NK-92 (cell line): ENCODE results near the gene TBC1D22A.

Source experiments
- DNase-seq: peaks from one replicate; lab custom pipeline; 2025; ENCODE audit not compliant: unreplicated experiment; lab: John Stamatoyannopoulos, UW

TBC1D22A gene

DNA sequence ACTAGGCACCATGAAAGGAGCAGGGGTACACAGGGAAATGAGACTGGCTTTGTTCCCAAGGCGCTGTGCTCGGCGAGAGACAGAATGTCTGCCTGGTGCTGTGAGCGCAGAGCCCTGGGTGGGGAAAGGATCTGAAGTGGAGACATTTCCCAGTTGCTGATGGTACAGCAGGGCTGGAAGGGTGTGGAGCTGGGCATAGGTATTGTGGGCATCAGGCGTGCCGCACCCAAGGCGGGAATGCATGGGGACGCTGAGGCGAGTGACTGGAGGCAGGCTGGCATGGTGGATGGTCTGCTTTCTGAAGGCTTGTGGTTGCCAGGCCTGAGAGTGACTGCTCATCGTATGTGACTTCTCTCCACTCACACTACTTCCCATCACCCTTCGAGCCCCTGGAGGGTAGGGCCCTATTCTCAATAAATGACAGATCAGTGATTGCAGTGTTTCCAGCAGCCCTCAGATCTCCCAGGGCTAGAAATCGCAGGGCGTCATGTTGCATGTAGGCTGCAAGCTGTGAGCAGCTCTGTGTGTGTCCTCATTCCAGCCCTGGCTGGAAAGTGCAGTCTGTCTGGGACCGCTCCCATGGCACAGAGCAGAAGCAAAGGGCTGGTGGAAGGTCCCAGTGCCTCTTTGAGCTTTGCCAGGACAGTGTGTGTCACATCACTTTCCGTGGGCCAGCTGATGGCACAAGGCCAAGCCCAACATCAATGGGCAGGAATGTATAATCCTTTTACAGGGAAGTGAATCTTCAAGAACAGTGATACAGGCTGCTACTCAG, 67.7 kb downstream of the TBC1D22A start:
- no peak for DNase-seq

DNA sequence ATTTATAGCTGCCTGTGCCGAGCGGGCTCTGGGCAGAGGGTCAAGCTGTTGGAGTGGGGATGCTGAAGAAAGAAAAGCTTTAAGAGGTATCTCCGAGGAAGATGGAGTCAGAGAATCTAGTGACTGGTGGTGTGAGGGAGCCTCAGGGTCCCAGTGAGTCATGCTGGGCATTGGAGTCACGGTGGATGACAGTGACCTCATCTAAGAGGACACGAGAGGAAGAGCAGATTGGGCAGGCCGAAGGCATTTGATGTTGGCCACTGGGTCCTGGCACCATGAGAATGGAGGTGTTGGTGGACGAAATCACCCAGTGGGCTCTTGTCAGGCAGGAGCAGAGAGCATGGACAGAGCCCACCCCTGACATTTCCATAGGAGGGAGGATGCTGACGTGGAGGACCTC, 68.4 kb downstream of the TBC1D22A start:
- no peak for DNase-seq

DNA sequence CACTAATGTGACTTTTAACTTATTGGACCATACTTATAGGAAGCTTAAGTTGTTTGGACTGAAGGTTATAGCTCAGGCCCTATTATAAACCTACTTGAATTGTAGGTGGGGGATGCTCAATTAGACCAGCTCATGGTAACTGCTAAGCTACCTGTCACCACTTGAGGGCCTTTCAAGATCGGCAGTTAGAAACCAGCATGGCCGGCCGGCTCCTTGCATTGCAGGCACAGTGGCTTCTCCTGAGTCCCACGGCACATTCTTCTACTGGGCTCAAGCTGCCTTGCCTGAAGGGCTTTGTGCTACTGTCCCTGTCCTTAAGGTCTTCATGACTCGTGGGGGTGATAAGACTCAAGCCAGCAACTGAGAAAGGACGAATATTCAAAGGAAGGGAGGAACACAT, 70.8 kb downstream of the TBC1D22A start:
- no peak for DNase-seq

DNA sequence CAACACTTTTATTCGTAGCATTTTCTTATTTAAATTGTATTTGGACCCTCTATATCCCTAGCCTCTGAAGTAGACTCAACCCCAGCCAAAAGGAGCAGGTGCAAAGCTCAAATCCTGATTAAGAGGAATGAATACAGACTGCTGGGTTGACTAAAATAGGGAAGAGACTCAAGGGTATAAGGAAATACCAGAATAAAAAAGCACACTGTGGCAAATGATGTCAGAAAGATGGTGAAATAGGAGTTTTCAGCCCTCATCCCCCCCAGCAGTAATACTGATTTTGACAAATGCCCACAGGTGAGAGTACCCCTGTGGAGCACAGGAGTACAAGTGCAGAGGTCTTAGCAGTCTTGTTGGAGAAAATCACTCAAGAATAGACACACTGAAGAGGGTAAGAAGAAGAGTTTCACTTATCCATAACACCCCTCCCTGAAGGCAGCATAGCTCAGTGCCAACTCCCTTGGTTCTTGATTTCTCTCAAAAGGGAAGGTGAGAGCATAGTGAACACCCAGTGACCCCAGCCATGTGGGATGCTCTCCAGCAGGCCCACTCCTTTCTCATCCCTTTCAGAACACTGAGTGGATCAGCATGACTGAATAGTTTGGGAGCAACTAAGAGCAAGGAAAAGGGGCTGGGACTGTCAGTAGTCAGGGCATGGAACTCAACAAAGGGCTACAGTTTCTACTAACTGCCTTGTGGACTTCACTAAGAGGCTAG, 71.7 kb downstream of the TBC1D22A start:
- DNase-seq, result no peak

DNA sequence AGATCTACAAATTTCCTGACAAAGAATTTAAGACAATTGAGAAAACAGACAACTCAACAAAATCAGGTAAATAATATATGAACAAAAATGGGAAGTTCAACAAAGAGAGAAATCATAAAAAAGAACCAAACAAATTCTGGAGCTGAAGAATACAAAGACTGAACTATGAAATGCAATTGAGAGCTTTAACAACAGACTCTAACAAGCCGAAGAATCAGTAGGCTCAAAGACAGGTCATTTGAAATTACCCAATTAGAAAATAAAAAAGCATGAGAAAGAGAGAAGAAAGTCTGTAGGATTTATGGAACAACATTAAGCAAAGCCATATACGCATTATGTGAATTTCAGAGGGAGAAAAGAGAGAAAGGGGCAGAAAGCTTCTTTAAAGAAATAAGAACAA, 72.8 kb downstream of the TBC1D22A start:
- no peak for DNase-seq

DNA sequence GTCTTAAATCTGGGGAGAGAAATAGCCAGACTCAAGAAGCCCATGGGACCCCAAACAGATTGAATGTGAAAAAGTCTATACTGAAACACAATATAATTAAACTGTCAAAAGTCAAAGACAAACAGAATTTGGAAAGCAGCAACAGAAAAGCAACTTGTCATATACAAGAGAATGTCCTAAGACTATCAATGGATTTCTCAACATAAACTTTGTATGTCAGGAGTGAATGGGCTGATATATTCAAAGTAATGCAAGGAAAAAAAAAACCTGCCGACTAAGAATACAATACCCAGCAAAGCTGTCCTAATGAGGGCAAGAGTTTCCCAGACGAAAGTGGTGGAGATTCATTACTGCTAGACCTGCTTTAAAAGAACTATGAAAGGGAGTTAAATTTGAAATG, 73.2 kb downstream of the TBC1D22A start:
- DNase-seq, result no peak

DNA sequence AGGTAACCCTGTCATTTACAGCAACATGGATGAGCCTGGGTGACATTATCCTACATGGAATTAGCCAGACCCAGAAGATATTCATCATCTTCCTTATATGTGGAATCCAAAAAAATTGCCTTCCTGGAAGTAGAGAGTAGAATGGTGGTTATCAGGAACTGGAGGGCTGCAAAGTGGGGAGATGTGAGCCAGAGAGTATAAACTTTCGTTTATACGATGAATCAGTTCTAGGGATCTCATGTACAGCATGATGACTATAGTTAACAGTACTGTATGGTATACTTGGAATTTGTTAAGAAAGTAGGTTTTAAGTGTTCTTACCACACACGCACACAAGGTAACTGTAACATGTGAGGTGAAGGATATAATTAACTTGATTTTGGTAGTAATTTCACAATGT, 79.1 kb downstream of the TBC1D22A start:
- no peak for DNase-seq

DNA sequence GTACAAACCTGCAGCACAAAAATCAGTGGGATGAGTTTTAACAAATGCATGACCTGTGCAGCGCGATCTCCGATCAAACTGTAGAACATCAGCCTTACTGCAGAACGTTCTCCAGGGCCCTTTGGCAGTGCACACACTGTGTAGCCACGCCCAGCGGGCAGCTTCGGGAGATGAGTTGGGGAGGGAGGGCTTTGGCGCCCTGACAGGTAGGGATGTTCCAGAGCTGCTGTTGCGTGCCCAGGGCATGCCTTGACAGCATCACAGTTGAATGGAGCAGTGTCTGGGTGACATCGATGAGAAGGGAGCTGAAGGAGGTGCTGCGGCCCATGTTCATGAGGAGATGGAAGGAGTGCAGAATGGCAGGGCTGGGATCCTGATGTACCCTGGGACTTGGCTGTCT, 80.2 kb downstream of the TBC1D22A start:
- no peak for DNase-seq

DNA sequence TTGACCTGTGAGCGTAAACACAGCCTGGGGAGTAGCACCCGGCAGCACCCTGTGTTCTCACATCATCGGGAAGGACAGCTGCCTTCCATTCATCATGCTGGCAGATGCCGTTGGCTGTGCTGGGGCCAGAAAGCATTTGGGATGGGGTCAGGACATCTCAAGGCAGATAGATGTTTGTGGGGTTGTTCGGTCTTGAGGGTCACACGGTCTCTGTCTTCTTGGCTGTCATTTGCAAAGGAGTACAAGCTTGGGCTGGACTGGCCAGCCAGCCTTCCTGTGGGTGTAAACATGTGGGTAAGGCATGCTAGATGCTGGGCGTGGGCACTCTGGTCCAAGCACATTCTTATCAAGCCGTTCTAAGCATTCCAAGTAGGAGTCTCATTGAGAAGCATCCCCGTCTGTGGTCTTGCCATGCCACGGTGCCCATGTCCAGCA, 81.4 kb downstream of the TBC1D22A start:
- no peak for DNase-seq

DNA sequence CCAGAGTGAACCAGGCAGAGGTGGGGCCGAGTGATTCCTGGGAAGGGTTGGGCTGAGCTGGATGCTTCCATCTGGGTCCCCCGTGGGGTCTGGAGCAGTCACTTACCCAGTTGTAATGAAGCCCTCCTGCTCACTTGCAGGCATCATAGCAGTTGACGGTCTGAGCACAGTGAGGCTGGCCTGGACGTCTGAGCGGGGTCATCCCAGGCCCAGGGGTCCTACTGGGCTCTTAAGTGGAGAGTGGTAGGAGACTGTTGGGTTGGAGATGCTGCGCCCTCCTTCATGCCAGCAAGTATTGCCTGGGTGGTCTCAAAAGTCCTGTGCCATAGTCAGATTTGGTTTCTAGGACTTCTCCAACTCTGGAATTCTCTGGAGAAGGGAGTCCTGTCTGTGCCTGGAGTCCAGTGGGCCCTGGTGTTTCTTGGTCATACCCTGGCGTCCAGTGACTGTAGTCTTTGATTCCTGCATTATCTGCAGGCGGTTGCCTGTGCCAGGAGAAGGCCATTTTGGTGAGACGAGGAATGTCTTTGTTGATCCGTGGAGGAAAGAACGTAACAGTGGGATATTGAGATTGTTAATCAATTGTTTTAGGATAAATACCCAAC, 82.3 kb downstream of the TBC1D22A start:
- no peak for DNase-seq

DNA sequence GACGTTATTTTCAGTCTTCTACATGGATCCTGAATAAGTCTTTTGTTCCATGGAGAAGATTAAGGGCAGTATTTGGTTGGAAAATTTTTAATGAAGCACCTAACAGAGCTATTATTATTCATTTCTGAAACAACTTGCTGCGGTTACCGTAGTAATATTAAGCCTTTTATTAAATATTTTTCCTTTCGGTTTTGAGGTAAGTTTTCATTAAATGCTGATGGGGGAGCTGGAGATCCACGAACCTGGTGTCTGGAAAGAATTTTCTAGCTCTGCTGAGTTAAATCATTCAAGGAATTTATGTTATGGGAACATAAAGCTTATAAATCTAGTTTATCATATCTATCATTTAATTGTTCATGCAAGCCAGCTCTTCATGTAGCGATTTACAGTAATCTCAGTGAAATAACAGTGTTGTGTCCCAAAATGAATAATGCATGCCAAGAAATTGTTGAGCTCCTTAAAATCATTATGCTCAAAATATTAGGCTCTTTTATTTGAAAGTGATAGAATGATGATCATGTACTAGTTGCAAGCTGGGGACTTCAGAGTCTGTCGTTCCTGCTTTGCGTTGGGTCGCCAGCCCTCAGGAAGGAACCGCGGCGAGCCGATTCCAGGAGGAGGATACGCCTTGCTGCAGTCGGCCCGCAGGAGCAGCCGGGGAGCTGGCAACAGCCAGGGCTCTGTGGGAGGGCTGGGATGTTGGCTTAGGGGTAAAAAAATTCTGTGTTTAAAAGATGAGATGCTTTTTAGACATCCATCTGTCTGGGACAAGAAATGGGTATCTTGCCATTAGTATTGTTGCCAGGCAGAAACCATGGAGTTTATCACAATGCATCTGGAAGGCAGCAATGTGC, 83.1 kb downstream of the TBC1D22A start:
- no peak for DNase-seq

DNA sequence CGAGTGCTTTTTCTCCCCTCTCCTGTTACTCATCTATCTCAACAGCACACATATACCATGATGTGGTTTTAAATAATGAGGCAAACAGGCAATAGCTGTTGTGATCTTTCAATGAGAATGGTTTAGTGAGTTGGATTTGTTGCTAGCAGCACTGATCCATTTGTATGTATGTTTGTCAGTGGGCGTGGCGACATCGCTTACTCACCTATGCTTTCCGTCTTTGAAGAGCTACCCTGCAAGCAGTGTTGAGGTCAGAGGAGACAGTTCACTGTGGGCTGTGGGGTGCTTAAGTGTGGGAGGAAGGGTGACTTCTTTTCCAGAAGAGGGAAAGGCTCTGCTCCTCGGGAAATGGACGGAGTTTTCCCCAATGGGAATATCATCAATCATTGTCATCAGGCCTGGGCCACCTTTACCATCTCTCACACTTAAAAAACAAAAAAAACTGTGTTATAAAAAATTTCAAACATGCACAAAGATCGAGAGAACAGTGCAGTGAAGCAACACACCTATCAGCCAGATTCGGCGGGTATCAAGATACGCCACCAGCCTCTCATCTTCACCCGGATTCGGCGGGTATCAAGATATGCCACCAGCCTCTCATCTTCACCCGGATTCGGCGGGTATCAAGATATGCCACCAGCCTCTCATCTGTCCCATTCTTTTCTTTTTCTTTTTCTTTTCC, 83.8 kb downstream of the TBC1D22A start:
- no peak for DNase-seq

DNA sequence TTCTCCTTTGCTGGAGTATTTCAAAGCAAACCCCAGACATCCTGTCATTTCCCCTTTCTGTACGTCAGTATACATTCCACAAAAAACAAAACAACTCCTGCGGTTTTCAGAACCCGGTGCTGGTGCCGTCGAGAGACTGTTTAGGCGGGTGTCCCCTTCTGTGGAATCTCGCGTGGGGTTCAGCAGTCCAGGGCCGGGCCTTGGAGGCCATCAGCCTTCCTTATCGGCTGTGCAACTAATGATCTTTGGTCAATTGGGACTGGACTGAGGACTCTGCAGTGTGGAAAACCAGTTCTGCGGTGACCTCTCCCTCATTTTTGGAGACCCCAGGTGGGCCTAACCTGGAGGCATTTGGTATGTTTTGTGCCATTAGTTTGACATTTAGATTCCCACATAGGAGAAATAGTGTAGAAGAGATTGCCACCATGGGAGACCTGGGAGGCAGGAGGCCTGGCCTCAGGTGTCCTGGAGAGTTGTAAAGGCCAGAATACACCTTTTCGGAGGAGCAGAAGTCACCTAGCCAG, 84.4 kb downstream of the TBC1D22A start:
- no peak for DNase-seq

DNA sequence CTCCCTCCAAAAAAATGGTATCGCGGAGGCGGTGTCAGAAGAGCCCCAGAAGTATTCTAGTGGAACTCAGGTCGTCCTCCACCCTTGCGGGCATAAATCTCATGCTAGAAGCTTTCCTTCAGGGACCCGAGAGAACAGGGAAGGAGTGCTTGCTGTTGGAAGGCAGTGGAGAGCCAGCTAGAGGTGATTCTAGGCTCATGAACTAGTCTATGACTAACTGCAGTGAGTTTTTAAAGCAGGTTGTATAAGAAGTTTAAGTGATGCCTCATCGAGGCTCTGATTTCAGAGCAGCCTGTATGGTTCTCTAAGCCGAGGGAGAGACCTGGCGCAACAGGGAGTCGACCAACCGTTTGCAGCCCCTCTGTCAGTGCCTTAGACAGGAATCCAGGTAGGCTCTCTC, 85.7 kb downstream of the TBC1D22A start:
- DNase-seq, result no peak

DNA sequence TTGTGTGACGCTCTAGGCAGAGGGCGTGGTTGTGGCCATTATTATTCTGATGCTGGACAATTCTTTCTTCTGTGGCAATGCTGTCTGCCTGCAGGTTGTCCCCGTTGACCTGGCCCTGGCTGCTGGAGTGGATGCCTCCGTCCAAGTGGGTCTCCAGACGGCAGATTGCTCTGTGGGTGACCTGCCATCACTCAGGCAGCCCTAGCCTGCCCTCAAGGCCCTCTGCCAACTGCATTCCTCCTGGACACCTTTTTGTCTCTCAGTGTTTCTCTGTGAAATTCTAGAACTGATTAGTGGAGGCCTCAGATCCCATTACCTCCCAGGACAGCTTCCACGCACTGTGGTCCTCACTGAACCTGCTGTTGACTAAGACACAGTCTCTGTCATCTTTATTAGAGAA, 86.7 kb downstream of the TBC1D22A start:
- no peak for DNase-seq

DNA sequence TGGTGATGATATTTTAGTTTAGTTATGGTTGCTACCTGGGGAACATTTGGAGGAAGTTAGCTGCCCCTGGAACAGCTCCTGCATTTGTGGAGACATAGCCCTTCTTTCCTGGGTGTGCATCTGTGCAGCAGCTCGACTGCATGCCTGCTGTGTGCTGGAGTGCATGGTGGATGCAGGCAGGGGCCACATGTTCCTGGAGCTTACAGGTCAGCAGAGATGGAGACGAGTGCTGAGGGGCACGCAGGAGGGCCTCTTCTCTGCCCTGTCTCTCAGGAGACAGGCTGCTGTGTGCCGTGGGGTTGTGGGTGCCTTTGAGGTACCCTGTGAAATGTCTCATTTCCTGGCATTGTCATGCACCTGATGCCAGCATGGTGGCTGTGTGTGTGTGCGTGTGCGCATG, 87.5 kb downstream of the TBC1D22A start:
- no peak for DNase-seq

DNA sequence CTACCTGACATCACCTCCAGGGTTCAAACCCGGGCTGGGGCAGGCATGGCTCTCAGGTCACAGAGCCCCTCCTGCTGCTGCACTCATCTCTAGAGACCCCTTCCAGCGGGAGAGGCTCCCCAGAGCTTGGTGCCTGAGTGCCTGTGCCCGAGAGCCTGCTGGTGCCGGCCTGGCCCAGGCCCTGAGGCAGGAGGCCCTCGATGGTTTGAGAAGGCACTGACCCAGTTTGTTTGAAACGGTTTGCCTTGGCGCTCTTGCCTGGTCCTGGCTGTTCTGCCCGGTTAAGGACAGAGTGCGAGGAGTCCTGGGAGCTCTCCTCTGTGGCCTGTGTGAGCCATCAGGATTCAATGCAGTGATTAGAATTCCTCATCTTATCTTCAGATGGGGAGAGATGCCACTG, 88.9 kb downstream of the TBC1D22A start:
- DNase-seq, result no peak

DNA sequence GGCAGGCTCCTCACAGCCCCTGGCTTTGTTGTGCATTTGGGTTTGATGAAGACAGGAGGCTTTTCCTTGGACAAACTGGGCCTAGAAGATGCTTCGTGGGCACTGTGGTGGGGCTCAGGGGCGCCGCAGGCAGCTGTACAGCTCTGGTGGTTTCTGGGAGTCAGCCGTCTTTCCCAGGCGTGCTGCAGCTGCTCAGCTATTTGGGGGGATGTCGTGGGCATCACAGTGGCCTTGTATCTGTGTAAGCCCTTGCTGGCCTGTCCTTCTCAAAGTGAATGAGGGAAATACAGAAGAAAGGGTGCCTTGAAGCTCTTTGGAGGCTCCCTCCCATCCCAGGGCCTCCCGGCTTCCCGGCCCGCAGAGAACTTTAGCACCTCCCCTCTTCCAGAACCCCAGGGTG, 89.5 kb downstream of the TBC1D22A start:
- DNase-seq, result no peak

DNA sequence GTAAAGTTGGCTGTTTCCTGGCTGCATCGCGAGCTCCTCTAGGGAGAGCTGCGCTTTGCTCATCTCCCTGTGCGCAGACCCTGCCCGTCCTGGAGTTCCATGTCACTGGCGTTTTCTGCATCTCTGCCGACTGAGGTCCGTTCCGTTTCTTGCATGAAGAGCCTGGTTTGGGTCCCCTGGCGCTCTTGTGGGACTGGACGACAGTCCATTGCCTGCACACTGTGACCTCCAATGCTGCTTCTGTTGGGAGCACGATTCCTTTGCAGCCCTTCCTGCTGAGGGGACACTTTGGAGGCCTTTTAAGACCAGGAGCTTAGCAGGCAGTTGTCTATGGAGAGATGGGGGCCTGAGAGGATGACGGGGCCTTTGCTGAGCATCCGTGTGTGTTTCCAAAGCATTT, 90.3 kb downstream of the TBC1D22A start:
- DNase-seq, result no peak

DNA sequence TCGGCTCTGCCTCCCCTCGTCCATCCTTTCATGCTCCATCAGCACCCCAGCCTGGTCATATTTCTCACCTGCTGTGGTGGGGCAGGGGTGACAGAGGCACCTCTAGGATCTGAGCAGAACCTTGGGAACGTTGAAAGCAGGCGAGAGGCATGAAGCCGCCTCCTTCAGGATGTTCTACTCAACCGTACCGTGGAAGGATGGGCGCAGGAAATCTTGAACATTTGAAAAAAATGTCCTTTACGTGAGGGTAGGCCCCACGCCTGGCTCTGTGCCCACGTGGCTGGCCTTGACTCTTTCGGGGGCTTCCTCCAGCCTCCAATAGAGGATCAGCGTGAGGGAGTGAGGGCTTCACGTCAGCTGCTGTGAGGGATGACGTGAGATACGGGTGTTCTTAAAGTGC, 90.7 kb downstream of the TBC1D22A start:
- no peak for DNase-seq
